ENCODE data around the gene ITGA11.

DNA sequence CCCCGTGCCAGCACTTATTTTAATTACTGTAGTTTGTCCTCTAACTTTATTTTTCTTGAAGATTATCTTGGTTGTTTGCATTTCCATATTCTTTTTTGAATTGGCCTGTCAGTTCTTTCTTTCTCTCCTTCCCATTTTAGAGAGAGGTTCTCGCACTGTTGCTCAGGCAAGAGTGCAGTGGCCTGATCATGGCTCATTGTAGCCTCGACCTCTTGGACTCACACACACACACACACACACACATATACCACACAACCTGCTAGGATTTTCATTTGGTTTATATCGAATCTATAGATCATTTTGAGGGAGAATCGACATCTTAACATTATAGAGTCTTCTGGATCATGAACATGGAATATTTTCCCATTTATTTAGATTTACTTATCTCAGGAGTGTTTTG, 145.7 kb downstream of the ITGA11 start:
- no peak for TF ChIP-seq CTCF (IDR thresholded peaks at IDR 0.05)
- TF ChIP-seq POLR2A (IDR thresholded peaks at IDR 0.05) = no peak
- TF ChIP-seq POLR2AphosphoS5 (IDR thresholded peaks at IDR 0.05) = no peak
- TF ChIP-seq EP300 (IDR thresholded peaks at IDR 0.05) = no peak

All from suprapubic skin (tissue), 4 donors.